Lower leg skin (tissue), 4 donors: ENCODE data around the gene ALPP. TPM values are rescaled to one million over a fixed set of nuclear protein-coding genes. Genes with fewer than 3 reads are reported as not detected.

Experiments used
- DNase-seq, 2 donors: peaks; one replicate each; pipeline ENCODE4 v3.0.0-alpha.2; 2019; ENCODE audit warnings: low spot score in 2 of 2
- H3K4me3 ChIP-seq: fragments of 200-600 bp; sonication (generic); 2 replicates; pipeline ENCODE4 v1.5.1; 2017; ENCODE audit warnings: mild to moderate bottlenecking, low read depth; ENCODE audit not compliant: poor library complexity, severe bottlenecking
- POLR2A ChIP-seq, 2 donors: fragments of 450-650 bp; IDR thresholded peaks; one replicate each; pipeline ENCODE4 v1.6.1; 2016 to 2017; ENCODE audit warnings: antibody characterized with exemption in 2 of 2, mild to moderate bottlenecking in 1 of 2, moderate library complexity in 1 of 2
- WGBS, 2 donors: methylation state at CpG; one replicate each; pipeline ENCODE4 v1.1.5; 2018; 5-methylcytosine and 5-hydroxymethylcytosine counted together
- intact Hi-C: fragments of 100-400 bp; cut with DNase I; formaldehyde crosslinking; loops from one replicate; pipeline ENCODE4 v1.15.0; 2023; ENCODE audit warnings: low total_unique reads
- total RNA-seq, 4 donors: library from RNA; depleted of rRNA; stranded (reverse); fragments of >200 nt; gene quantifications; one replicate each; pipeline ENCODE4 v1.1.0, GENCODE V29; 2016
- TF ChIP-seq, protein P1 (sequence below), 3 donors: fragments of 450-650 bp; IDR thresholded peaks; one replicate each; pipeline ENCODE4 v1.5.1; 2016; ENCODE audit warnings: antibody characterized with exemption in 3 of 3, mild to moderate bottlenecking in 3 of 3, moderate library complexity in 2 of 3

Gene ALPP
- total RNA-seq, 4 donors from 2014 or later: not detected

- no peak for DNase-seq
- intact Hi-C loops: no loop called here
- H3K4me3 ChIP-seq: no peak overlapping the region
Observed at GRCh38 chr2:232341061-232341738, 37.4 kb upstream of the ALPP start.

GRCh38 chr2:232341739-232342126 is 36.8 kb upstream of the ALPP start:
- 73 to 91% methylated on average over 4 of the region's 4 CpGs for WGBS, 2 donors
- TF ChIP-seq POLR2A (IDR thresholded peaks at IDR 0.05): no peak
- TF ChIP-seq, protein P1, sequence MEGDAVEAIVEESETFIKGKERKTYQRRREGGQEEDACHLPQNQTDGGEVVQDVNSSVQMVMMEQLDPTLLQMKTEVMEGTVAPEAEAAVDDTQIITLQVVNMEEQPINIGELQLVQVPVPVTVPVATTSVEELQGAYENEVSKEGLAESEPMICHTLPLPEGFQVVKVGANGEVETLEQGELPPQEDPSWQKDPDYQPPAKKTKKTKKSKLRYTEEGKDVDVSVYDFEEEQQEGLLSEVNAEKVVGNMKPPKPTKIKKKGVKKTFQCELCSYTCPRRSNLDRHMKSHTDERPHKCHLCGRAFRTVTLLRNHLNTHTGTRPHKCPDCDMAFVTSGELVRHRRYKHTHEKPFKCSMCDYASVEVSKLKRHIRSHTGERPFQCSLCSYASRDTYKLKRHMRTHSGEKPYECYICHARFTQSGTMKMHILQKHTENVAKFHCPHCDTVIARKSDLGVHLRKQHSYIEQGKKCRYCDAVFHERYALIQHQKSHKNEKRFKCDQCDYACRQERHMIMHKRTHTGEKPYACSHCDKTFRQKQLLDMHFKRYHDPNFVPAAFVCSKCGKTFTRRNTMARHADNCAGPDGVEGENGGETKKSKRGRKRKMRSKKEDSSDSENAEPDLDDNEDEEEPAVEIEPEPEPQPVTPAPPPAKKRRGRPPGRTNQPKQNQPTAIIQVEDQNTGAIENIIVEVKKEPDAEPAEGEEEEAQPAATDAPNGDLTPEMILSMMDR (IDR thresholded peaks at IDR 0.05): no peak
- intact Hi-C loops: no loop called here
- H3K4me3 ChIP-seq: no peak overlapping the region
- no peak for DNase-seq

More at GRCh38 chr2:232341061-232341738, 37.4 kb upstream of the ALPP start:
- TF ChIP-seq POLR2A (IDR thresholded peaks at IDR 0.05): no peak
- TF ChIP-seq, protein P1 (IDR thresholded peaks at IDR 0.05): no peak
- WGBS, 2 donors: 86 to 87% methylated on average over 17 of the region's 17 CpGs

DNA sequence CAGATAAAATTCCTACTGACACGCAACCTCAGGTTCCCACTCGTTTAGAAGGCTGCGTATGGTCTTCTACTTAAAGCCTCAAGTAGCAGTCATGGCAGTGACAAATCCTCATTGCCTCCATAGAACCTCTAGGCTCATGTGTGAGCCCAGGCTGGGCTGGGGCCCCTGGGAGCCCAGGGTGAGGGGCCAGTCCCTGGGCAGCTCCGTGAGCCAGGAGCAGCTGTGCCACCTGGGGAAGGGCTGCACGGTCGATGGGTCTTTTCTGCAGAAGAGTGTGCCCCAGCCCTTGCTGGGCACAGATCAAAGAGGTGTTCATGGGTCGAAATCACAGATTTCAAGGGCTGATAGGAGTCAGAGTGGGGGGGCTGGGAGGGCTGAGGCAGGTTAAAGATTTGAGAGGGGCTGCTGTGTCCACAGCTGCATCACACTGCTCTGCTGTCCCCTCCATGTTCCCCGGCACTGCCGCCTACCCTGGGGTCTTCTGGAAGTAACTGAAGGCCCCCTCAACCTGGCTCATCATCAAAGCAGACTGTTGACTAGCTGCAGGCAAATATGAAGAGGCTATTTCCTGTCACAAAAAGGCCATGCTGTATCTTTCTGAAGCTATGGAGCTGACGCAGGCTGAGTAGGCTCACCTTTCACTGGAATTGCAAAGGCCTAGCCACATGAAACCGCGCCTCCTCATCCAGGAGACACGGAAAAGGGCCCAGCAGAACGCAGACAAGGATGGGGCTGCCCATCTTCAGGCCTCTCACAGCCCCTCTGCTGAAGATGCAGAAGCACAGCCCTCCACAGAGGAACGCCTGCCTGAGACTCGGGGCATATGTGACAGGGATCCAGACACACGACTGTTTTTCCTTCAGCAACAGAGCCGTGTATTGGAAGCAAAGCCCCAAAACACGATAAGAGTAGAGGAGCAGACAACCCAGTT is 35.7 kb upstream of the ALPP start:
- TF ChIP-seq, protein P1 (IDR thresholded peaks at IDR 0.05): no peak
- TF ChIP-seq POLR2A (IDR thresholded peaks at IDR 0.05): no peak
- no peak for DNase-seq
- 71 to 74% methylated on average over 19 of the region's 19 CpGs for WGBS, 2 donors
- intact Hi-C loops: no loop called here
- H3K4me3 ChIP-seq: no peak overlapping the region

GRCh38 chr2:232343821-232344220 is 34.7 kb upstream of the ALPP start:
- TF ChIP-seq, protein P1 (IDR thresholded peaks at IDR 0.05): no peak
- no peak for TF ChIP-seq POLR2A (IDR thresholded peaks at IDR 0.05)
- intact Hi-C loops: no loop called here
- no peak overlapping the region for H3K4me3 ChIP-seq
- 69 to 74% methylated on average over 6 of the region's 6 CpGs for WGBS, 2 donors
- DNase-seq: no peak

DNA sequence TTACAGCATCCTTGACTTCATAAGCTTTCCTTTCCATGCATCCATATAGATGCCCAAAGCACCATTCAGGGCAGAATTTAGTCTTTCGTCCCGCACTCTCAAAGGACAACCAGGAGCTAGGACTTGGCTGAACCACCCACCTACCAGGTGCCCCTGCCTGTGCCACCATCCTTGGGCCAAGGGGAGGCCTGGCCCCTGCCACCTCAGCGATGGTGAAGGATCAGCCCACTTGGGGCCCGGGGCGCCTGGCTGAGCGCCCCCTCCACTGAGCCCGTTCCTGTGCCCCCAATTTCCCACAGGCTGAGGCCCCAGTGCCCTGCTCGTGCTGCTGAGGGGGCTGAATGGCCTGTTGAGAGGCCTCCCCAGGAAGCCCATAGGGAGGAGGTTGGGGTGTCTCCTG is 33.3 kb upstream of the ALPP start:
- no peak for DNase-seq
- 79 to 92% methylated on average over 8 of the region's 8 CpGs for WGBS, 2 donors
- TF ChIP-seq POLR2A (IDR thresholded peaks at IDR 0.05): no peak
- TF ChIP-seq, protein P1 (IDR thresholded peaks at IDR 0.05): no peak
- intact Hi-C loops: no loop called here
- no peak overlapping the region for H3K4me3 ChIP-seq
